Parathyroid adenoma (tissue), 2 donors: Measurements from ENCODE around the gene AKT3.

Experiments
- H2AFZ ChIP-seq: fragments of 300-600 bp; sonication (generic); one replicate; pipeline ENCODE4 v1.7.0; 2017; ENCODE audit warnings: antibody characterized with exemption, mild to moderate bottlenecking
- H3K27ac ChIP-seq: fragments of 300-600 bp; sonication (generic); one replicate; pipeline ENCODE4 v1.7.0; 2017
- H3K27me3 ChIP-seq: fragments of 300-600 bp; sonication (generic); one replicate; pipeline ENCODE4 v1.7.0; 2017; ENCODE audit warnings: low read length; ENCODE audit not compliant: control insufficient read depth, insufficient read depth
- H3K36me3 ChIP-seq: fragments of 300-600 bp; sonication (generic); one replicate; pipeline ENCODE4 v1.7.0; 2017; ENCODE audit warnings: low read length; ENCODE audit not compliant: control insufficient read depth, insufficient read depth
- H3K4me1 ChIP-seq: fragments of 300-600 bp; sonication (generic); one replicate; pipeline ENCODE4 v1.7.0; 2017; ENCODE audit warnings: control low read depth
- H3K4me2 ChIP-seq: fragments of 300-600 bp; sonication (generic); one replicate; pipeline ENCODE4 v1.7.0; 2017; ENCODE audit warnings: low read length
- H3K4me3 ChIP-seq: fragments of 300-600 bp; sonication (generic); one replicate; pipeline ENCODE4 v1.7.0; 2017; ENCODE audit warnings: low read depth, low read length
- H3K79me2 ChIP-seq: fragments of 300-600 bp; sonication (generic); one replicate; pipeline ENCODE4 v1.7.0; 2017; ENCODE audit warnings: control low read depth
- H3K9ac ChIP-seq: fragments of 300-600 bp; sonication (generic); one replicate; pipeline ENCODE4 v1.7.0; 2017; ENCODE audit warnings: mild to moderate bottlenecking
- H3K9me3 ChIP-seq: fragments of 300-600 bp; sonication (generic); one replicate; pipeline ENCODE4 v1.7.0; 2017; ENCODE audit warnings: low read length; ENCODE audit not compliant: control insufficient read depth
- TF ChIP-seq, protein P1 (sequence below): fragments of 300-600 bp; sonication (generic); IDR thresholded peaks from one replicate; pipeline ENCODE4 v1.7.0; 2017; ENCODE audit warnings: antibody characterized with exemption, mild to moderate bottlenecking
- donor health status: primary hyperparathyroidism.

Gene AKT3

DNA sequence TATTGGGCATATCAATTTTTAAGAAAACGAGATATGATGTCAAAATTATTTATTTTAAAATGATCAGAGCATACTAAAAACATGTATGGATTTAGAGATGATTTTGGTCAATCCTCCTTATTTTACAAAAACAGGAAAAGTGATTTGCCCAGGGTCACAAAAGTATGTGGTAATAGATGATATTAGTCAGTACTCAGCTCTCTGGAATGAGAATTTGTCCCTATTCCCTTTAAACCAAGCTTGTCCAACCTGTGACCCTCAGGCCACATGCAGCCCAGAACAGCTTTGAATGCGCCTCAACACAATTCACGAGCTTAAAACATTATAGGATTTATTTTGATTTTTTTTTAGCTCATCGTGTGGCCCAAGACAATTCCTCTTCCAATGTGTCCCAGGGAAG, 104.7 kb downstream of the AKT3 start:
- no peak overlapping the region for H3K4me3 ChIP-seq
- TF ChIP-seq, protein P1, sequence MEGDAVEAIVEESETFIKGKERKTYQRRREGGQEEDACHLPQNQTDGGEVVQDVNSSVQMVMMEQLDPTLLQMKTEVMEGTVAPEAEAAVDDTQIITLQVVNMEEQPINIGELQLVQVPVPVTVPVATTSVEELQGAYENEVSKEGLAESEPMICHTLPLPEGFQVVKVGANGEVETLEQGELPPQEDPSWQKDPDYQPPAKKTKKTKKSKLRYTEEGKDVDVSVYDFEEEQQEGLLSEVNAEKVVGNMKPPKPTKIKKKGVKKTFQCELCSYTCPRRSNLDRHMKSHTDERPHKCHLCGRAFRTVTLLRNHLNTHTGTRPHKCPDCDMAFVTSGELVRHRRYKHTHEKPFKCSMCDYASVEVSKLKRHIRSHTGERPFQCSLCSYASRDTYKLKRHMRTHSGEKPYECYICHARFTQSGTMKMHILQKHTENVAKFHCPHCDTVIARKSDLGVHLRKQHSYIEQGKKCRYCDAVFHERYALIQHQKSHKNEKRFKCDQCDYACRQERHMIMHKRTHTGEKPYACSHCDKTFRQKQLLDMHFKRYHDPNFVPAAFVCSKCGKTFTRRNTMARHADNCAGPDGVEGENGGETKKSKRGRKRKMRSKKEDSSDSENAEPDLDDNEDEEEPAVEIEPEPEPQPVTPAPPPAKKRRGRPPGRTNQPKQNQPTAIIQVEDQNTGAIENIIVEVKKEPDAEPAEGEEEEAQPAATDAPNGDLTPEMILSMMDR = no peak
- no peak overlapping the region for H2AFZ ChIP-seq
- no peaks in the 10 kb centered on the region for H3K27me3 ChIP-seq
- no peaks in the 10 kb centered on the region for H3K9me3 ChIP-seq
- no peak overlapping the region for H3K4me2 ChIP-seq
- H3K27ac ChIP-seq = no peak overlapping the region
- no peaks in the 10 kb centered on the region for H3K36me3 ChIP-seq
- H3K9ac ChIP-seq = no peak overlapping the region
- H3K79me2 ChIP-seq = peaks cover 14% of the 10 kb centered on the region
- H3K4me1 ChIP-seq = no peaks in the 10 kb centered on the region

DNA sequence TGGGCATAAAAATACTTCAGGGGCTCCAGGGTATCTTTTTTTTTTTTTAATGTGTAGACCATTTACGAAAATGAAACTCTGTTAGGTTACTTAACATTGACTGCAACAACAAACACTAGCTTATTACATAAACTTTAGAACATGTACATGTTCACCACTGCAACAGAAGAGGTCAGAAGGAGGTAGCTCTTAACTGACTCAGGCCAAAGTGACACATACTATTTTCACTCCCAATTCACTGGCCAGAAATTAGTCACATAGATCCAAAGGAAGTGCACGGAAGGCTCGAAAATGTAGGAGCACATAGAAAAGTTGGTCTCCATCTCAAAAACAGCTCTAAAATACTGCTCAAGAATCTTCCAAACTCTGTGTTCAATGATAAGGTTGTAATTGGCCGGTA, 107.2 kb downstream of the AKT3 start:
- H3K4me3 ChIP-seq = no peak overlapping the region
- H3K27ac ChIP-seq = no peak overlapping the region
- no peaks in the 10 kb centered on the region for H3K36me3 ChIP-seq
- H3K4me1 ChIP-seq = no peaks in the 10 kb centered on the region
- no peaks in the 10 kb centered on the region for H3K27me3 ChIP-seq
- H3K79me2 ChIP-seq = peaks cover 17% of the 10 kb centered on the region
- H2AFZ ChIP-seq = no peak overlapping the region
- TF ChIP-seq, protein P1 = no peak
- H3K9ac ChIP-seq = no peak overlapping the region
- H3K9me3 ChIP-seq = no peaks in the 10 kb centered on the region
- H3K4me2 ChIP-seq = no peak overlapping the region

DNA sequence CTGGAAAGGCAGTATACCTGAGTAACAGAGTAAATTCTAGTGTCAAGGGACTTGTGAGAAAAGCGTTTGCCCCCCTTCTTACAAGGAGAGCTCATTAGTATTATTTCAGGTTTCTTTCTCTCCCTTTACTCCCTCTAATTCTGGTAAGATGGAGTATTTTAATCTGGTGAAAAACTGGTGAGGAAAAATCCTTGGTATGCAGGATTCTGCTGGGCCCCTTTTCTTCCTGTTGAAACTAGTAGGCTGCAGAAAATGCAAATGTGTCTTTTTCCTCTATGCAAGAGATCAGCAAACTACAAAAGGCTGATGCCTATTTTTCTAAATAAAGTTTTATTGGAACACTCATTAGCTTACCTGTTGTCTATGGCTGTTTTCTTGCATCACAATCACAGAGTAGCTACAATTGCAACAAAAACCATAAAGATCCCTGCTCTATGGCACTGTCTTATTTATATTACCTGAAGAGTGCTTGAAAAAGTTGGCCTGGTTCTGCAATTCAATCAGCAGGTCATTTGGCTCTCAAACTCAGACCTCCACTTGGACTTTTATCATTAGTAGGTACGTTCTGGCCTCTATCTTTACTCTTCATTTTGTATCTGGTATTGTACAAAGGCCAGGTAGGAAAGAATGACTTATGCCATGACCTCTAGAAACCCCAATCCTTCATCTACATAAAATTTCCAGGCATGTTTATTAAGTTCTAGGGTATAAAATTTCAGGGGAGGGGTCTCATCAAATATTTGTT, 109.6 kb downstream of the AKT3 start:
- TF ChIP-seq, protein P1 = no peak
- Histone ChIP-seq H3K36me3 (no peaks in the 10 kb centered on the region), H3K27me3 (no peaks in the 10 kb centered on the region), H2AFZ (no peak overlapping the region), H3K9ac (no peak overlapping the region), H3K4me1 (no peaks in the 10 kb centered on the region), H3K27ac (no peak overlapping the region), H3K9me3 (no peaks in the 10 kb centered on the region), H3K4me3 (no peak overlapping the region), H3K4me2 (no peak overlapping the region), H3K79me2 (peaks cover 18% of the 10 kb centered on the region)

DNA sequence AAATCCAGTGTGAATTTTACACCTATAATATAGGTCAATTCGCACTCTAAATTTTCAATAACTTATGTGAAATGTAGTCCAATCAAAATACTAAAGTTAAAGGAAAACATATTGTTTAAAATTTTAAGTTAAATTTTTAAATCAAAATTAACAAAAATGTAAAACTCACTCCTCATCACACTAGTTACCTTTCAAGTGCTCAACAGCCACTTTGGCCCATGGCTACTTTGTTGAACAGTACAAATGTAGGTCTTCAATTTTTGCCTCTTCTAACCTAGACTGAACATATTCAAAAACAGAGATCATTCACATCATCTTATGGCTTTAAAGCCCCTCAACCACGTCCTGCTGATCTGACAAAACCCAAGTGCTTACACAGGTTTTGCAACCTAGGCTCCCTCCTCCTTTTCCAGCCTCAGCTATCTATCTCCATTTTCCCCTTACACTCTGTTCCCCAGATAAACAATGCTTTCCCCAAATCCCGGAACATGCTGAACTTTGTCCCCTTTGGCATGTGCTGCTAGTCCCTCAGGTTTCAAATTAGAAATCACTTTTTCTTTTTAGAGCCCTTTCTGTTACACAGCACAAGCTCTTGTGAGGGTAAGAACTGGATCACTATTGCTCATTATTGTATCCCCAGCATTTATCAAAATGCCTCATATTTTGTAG, 110.6 kb downstream of the AKT3 start:
- no peak overlapping the region for H3K9ac ChIP-seq
- no peaks in the 10 kb centered on the region for H3K36me3 ChIP-seq
- H3K27ac ChIP-seq = no peak overlapping the region
- H3K4me1 ChIP-seq = no peaks in the 10 kb centered on the region
- no peak overlapping the region for H2AFZ ChIP-seq
- H3K4me3 ChIP-seq = no peak overlapping the region
- H3K27me3 ChIP-seq = no peaks in the 10 kb centered on the region
- H3K4me2 ChIP-seq = no peak overlapping the region
- TF ChIP-seq, protein P1 = no peak
- H3K79me2 ChIP-seq = peaks cover 17% of the 10 kb centered on the region
- H3K9me3 ChIP-seq = no peaks in the 10 kb centered on the region
